Astrocyte (in vitro differentiated cells and primary cell): Measurements from ENCODE around the gene EPHA7.

Source experiments
- EZH2 ChIP-seq: IDR thresholded peaks from 2 replicates; pipeline ENCODE4 v1.6.1; 2012; ENCODE audit warnings: mild to moderate bottlenecking, low read length, inconsistent platforms; ENCODE audit not compliant: insufficient read depth
- TF ChIP-seq, protein P1 (sequence below): IDR thresholded peaks from 2 replicates; pipeline ENCODE4 v1.5.1; 2011; ENCODE audit warnings: low read depth, mild to moderate bottlenecking, inconsistent platforms, low read length, moderate library complexity; ENCODE audit not compliant: insufficient read depth

DNA sequence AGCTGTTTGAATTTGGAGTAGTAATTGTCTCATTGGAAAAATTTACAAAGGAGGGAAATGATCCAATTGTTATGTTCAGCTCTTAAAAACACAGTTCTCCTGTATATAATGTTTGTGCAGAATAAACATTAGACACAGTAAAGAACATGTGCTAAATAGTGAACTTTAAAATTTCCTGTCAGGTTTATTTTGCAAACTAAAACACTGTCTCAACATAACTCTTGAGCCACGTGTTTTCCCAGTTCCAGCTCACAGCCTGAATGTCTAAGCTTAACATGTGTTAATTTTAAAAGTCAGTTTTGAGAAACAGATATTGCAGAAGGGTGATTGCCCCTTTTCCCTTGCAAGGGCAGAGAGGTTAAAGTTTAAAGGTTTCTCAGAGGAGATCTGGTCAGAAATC is 20.6 kb downstream of the EPHA7 start:
- TF ChIP-seq, protein P1, sequence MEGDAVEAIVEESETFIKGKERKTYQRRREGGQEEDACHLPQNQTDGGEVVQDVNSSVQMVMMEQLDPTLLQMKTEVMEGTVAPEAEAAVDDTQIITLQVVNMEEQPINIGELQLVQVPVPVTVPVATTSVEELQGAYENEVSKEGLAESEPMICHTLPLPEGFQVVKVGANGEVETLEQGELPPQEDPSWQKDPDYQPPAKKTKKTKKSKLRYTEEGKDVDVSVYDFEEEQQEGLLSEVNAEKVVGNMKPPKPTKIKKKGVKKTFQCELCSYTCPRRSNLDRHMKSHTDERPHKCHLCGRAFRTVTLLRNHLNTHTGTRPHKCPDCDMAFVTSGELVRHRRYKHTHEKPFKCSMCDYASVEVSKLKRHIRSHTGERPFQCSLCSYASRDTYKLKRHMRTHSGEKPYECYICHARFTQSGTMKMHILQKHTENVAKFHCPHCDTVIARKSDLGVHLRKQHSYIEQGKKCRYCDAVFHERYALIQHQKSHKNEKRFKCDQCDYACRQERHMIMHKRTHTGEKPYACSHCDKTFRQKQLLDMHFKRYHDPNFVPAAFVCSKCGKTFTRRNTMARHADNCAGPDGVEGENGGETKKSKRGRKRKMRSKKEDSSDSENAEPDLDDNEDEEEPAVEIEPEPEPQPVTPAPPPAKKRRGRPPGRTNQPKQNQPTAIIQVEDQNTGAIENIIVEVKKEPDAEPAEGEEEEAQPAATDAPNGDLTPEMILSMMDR = no peak
- no peak for TF ChIP-seq EZH2
